ENCODE results near the gene TGIF1. TPM values are rescaled to one million over a fixed set of nuclear protein-coding genes. Genes with fewer than 3 reads are reported as not detected.

TGIF1 gene
- total and polyA plus RNA-seq, 9 of the 15 experiments (the other 6 are each of a cell fraction or from before 2014, with no cell fraction given) = 16.1 to 77.7 (median 44.6) TPM

DNA sequence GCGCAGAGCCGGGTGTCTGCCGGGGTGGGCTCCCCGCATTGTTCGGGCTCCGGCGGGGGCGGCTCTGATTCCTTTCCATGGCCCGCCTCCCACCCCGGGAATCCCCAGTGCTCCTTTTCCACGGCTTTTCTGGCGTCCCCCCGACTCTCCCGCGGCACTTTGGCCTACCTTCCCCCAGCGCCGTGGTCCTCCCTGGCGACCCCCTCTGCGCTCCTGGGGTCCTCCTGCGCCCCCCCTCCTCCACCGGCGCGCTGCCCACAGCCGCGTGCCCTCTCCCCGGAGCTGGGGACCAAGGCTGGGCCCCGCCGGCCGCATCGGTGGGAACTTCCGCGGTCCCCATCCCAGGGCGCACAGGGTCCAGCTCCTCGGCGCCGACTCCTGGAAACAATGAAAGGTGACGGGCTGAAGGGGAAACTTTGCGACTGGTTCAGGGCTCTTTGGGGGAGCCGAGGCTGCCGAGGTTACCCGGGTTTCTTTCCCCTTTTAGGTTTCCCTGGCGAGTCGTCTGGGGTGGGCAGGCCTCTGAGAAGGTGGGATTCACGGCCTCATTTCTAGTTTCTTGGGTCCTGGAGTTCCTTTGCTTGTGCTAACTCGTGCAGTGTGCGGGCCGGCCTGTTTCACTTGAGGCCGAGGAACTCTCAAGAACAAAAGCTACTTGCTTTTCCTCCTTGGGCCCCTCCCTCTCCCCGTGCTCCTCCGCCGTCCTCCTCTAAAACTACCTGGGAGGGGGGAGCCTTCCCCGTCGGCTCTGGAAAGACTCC lies 2.2 kb downstream of the TGIF1 start (continued):
- TF ChIP-seq ZNF444 (CRISPR knock-in tag; IDR thresholded peaks at IDR 0.05) (no peak), BCL6 (CRISPR knock-in tag; IDR thresholded peaks at IDR 0.05) (no peak), BRD4 (IDR thresholded peaks at IDR 0.05) (no peak), SRSF3 (IDR thresholded peaks at IDR 0.05; ENCODE audit: insufficient read depth, low read length) (peak; percentile 13; the same call in 1 of the 2 replicates), NELFE (IDR thresholded peaks at IDR 0.05; ENCODE audit: insufficient read depth, insufficient read length) (no peak), SIN3B (IDR thresholded peaks at IDR 0.05; ENCODE audit: low read depth) (no peak), ETS2 (tag; IDR thresholded peaks at IDR 0.05; ENCODE audit: borderline replicate concordance, poor library complexity, severe bottlenecking) (no peak), SRSF9 (IDR thresholded peaks at IDR 0.05; ENCODE audit: borderline replicate concordance, low read depth, low read length) (no peak), POU5F1 (IDR thresholded peaks at IDR 0.05; ENCODE audit: borderline replicate concordance, low read depth, low read length, partially characterized antibody) (no peak), ASH1L (IDR thresholded peaks at IDR 0.05; ENCODE audit: borderline replicate concordance, low read depth, partially characterized antibody) (no peak), CCNT2 (IDR thresholded peaks at IDR 0.05; ENCODE audit: borderline replicate concordance, extremely low read depth, insufficient read length, low read depth, low read length) (no peak), FOXP1 (CRISPR knock-in tag; IDR thresholded peaks at IDR 0.05) (peak; percentile 39; the same call in 1 of the 2 replicates), DIDO1 (tag; IDR thresholded peaks at IDR 0.05; ENCODE audit: low read depth) (no peak)
- TF ChIP-seq, protein P1, sequence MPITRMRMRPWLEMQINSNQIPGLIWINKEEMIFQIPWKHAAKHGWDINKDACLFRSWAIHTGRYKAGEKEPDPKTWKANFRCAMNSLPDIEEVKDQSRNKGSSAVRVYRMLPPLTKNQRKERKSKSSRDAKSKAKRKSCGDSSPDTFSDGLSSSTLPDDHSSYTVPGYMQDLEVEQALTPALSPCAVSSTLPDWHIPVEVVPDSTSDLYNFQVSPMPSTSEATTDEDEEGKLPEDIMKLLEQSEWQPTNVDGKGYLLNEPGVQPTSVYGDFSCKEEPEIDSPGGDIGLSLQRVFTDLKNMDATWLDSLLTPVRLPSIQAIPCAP (CRISPR knock-in tag; IDR thresholded peaks at IDR 0.05; ENCODE audit: borderline replicate concordance) = no peak
- TF ChIP-seq, protein P2, sequence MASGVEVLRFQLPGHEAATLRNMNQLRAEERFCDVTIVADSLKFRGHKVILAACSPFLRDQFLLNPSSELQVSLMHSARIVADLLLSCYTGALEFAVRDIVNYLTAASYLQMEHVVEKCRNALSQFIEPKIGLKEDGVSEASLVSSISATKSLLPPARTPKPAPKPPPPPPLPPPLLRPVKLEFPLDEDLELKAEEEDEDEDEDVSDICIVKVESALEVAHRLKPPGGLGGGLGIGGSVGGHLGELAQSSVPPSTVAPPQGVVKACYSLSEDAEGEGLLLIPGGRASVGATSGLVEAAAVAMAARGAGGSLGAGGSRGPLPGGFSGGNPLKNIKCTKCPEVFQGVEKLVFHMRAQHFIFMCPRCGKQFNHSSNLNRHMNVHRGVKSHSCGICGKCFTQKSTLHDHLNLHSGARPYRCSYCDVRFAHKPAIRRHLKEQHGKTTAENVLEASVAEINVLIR (CRISPR knock-in tag; IDR thresholded peaks at IDR 0.05) = no peak
- TF ChIP-seq, protein P3, sequence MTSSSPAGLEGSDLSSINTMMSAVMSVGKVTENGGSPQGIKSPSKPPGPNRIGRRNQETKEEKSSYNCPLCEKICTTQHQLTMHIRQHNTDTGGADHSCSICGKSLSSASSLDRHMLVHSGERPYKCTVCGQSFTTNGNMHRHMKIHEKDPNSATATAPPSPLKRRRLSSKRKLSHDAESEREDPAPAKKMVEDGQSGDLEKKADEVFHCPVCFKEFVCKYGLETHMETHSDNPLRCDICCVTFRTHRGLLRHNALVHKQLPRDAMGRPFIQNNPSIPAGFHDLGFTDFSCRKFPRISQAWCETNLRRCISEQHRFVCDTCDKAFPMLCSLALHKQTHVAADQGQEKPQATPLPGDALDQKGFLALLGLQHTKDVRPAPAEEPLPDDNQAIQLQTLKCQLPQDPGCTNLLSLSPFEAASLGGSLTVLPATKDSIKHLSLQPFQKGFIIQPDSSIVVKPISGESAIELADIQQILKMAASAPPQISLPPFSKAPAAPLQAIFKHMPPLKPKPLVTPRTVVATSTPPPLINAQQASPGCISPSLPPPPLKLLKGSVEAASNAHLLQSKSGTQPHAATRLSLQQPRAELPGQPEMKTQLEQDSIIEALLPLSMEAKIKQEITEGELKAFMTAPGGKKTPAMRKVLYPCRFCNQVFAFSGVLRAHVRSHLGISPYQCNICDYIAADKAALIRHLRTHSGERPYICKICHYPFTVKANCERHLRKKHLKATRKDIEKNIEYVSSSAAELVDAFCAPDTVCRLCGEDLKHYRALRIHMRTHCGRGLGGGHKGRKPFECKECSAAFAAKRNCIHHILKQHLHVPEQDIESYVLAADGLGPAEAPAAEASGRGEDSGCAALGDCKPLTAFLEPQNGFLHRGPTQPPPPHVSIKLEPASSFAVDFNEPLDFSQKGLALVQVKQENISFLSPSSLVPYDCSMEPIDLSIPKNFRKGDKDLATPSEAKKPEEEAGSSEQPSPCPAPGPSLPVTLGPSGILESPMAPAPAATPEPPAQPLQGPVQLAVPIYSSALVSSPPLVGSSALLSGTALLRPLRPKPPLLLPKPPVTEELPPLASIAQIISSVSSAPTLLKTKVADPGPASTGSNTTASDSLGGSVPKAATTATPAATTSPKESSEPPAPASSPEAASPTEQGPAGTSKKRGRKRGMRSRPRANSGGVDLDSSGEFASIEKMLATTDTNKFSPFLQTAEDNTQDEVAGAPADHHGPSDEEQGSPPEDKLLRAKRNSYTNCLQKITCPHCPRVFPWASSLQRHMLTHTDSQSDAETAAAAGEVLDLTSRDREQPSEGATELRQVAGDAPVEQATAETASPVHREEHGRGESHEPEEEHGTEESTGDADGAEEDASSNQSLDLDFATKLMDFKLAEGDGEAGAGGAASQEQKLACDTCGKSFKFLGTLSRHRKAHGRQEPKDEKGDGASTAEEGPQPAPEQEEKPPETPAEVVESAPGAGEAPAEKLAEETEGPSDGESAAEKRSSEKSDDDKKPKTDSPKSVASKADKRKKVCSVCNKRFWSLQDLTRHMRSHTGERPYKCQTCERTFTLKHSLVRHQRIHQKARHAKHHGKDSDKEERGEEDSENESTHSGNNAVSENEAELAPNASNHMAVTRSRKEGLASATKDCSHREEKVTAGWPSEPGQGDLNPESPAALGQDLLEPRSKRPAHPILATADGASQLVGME (CRISPR knock-in tag; IDR thresholded peaks at IDR 0.05) = no peak
- TF ChIP-seq, protein P4, sequence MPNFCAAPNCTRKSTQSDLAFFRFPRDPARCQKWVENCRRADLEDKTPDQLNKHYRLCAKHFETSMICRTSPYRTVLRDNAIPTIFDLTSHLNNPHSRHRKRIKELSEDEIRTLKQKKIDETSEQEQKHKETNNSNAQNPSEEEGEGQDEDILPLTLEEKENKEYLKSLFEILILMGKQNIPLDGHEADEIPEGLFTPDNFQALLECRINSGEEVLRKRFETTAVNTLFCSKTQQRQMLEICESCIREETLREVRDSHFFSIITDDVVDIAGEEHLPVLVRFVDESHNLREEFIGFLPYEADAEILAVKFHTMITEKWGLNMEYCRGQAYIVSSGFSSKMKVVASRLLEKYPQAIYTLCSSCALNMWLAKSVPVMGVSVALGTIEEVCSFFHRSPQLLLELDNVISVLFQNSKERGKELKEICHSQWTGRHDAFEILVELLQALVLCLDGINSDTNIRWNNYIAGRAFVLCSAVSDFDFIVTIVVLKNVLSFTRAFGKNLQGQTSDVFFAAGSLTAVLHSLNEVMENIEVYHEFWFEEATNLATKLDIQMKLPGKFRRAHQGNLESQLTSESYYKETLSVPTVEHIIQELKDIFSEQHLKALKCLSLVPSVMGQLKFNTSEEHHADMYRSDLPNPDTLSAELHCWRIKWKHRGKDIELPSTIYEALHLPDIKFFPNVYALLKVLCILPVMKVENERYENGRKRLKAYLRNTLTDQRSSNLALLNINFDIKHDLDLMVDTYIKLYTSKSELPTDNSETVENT (CRISPR knock-in tag; IDR thresholded peaks at IDR 0.05) = peak; percentile 52; the same call in 1 of the 2 replicates

Data from K562 (cell line).